Measurements from ENCODE around the gene RALGAPA2. TPM values are rescaled to one million over a fixed set of nuclear protein-coding genes. Genes with fewer than 3 reads are reported as not detected.

RALGAPA2 gene
- polyA plus RNA-seq, 1 donor from 2014 or later, result 21.8 TPM

DNA sequence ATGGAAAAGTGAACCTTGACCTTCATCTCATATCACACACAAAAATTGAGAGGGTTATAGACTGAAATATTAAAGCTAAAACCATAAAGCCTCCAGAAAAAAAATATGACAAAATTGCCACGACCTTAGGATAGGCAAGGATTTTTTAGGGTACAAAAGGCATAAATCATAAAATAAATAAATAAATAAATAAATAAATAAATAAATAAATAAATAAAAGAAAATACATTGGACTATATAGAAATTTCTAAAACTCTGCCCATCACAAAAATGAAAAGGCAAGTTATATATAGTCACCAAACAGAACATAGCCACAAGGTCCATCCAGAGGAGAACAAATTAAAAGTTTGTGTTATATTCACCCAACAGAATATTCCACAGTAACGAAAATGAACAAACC lies 235.9 kb downstream of the RALGAPA2 start:
- Histone ChIP-seq H3K9me3 (ENCODE audit: low read length) (no peaks in the 10 kb centered on the region), H3K36me3 (ENCODE audit: insufficient read depth, low read length) (no peaks in the 10 kb centered on the region), H3K4me2 (ENCODE audit: low read length) (no peak overlapping the region), H3K9ac (ENCODE audit: low read length) (no peak overlapping the region), H3K27ac (ENCODE audit: low read length) (no peak overlapping the region), H4K20me1 (ENCODE audit: insufficient read depth) (no peaks in the 10 kb centered on the region), H3K79me2 (replicated peaks; ENCODE audit: insufficient read depth, low read length) (no peaks in the 10 kb centered on the region), H3K9me2 (ENCODE audit: insufficient read depth, low read length) (no peaks in the 10 kb centered on the region), H3K27me3 (ENCODE audit: insufficient read depth, low read depth, low read length) (no peaks in the 10 kb centered on the region), H3K4me3 (ENCODE audit: low read length) (no peak overlapping the region), H2AFZ (ENCODE audit: low read depth, low read length) (no peak overlapping the region), H3F3A (ENCODE audit: insufficient read depth, low read length, poor library complexity, severe bottlenecking) (no peaks in the 10 kb centered on the region)
- TF ChIP-seq RAD21 (conservative IDR thresholded peaks at IDR 0.05) (no peak), POLR2AphosphoS5 (IDR thresholded peaks at IDR 0.05) (no peak), SMC3 (conservative IDR thresholded peaks at IDR 0.05; ENCODE audit: poor library complexity) (no peak), EZH2 (IDR thresholded peaks at IDR 0.05; ENCODE audit: borderline replicate concordance, insufficient read depth, low read length, poor library complexity, severe bottlenecking) (no peak), MXI1 (conservative IDR thresholded peaks at IDR 0.05; ENCODE audit: poor library complexity, severe bottlenecking) (no peak), EP300 (conservative IDR thresholded peaks at IDR 0.05; ENCODE audit: poor library complexity, severe bottlenecking) (no peak), TAF1 (IDR thresholded peaks at IDR 0.05; ENCODE audit: low read depth) (no peak)
- TF ChIP-seq, protein P1, sequence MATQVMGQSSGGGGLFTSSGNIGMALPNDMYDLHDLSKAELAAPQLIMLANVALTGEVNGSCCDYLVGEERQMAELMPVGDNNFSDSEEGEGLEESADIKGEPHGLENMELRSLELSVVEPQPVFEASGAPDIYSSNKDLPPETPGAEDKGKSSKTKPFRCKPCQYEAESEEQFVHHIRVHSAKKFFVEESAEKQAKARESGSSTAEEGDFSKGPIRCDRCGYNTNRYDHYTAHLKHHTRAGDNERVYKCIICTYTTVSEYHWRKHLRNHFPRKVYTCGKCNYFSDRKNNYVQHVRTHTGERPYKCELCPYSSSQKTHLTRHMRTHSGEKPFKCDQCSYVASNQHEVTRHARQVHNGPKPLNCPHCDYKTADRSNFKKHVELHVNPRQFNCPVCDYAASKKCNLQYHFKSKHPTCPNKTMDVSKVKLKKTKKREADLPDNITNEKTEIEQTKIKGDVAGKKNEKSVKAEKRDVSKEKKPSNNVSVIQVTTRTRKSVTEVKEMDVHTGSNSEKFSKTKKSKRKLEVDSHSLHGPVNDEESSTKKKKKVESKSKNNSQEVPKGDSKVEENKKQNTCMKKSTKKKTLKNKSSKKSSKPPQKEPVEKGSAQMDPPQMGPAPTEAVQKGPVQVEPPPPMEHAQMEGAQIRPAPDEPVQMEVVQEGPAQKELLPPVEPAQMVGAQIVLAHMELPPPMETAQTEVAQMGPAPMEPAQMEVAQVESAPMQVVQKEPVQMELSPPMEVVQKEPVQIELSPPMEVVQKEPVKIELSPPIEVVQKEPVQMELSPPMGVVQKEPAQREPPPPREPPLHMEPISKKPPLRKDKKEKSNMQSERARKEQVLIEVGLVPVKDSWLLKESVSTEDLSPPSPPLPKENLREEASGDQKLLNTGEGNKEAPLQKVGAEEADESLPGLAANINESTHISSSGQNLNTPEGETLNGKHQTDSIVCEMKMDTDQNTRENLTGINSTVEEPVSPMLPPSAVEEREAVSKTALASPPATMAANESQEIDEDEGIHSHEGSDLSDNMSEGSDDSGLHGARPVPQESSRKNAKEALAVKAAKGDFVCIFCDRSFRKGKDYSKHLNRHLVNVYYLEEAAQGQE (IDR thresholded peaks at IDR 0.05; ENCODE audit: borderline replicate concordance), result no peak
- TF ChIP-seq, protein P2, sequence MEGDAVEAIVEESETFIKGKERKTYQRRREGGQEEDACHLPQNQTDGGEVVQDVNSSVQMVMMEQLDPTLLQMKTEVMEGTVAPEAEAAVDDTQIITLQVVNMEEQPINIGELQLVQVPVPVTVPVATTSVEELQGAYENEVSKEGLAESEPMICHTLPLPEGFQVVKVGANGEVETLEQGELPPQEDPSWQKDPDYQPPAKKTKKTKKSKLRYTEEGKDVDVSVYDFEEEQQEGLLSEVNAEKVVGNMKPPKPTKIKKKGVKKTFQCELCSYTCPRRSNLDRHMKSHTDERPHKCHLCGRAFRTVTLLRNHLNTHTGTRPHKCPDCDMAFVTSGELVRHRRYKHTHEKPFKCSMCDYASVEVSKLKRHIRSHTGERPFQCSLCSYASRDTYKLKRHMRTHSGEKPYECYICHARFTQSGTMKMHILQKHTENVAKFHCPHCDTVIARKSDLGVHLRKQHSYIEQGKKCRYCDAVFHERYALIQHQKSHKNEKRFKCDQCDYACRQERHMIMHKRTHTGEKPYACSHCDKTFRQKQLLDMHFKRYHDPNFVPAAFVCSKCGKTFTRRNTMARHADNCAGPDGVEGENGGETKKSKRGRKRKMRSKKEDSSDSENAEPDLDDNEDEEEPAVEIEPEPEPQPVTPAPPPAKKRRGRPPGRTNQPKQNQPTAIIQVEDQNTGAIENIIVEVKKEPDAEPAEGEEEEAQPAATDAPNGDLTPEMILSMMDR (IDR thresholded peaks at IDR 0.05; ENCODE audit: poor library complexity, severe bottlenecking), result no peak

DNA sequence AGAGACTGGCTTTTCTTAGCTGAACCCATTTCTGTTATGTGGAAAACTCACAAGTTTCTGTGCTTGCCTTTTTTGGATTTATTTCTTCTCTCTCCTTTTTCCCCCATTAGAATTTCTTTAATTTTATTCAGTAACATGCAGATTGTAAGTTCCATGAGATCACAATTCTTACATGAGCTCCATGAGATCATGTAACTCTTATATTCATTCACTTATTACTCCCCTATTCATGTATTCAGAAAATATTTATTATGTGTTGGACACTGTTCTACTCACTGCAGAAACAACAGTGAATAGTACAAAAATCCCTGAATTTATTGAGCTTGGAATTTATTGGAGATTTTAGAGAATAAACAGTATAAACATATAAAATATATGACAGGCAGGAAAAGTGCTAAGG lies 238.8 kb downstream of the RALGAPA2 start:
- Histone ChIP-seq H3K36me3 (ENCODE audit: insufficient read depth, low read length) (no peaks in the 10 kb centered on the region), H3F3A (ENCODE audit: insufficient read depth, low read length, poor library complexity, severe bottlenecking) (no peaks in the 10 kb centered on the region), H3K9ac (ENCODE audit: low read length) (no peak overlapping the region), H2AFZ (ENCODE audit: low read depth, low read length) (no peak overlapping the region), H3K4me2 (ENCODE audit: low read length) (no peak overlapping the region), H3K27ac (ENCODE audit: low read length) (no peak overlapping the region), H3K9me2 (ENCODE audit: insufficient read depth, low read length) (no peaks in the 10 kb centered on the region), H3K4me3 (ENCODE audit: low read length) (no peak overlapping the region), H4K20me1 (ENCODE audit: insufficient read depth) (no peaks in the 10 kb centered on the region), H3K9me3 (ENCODE audit: low read length) (no peaks in the 10 kb centered on the region), H3K79me2 (replicated peaks; ENCODE audit: insufficient read depth, low read length) (no peaks in the 10 kb centered on the region), H3K27me3 (ENCODE audit: insufficient read depth, low read depth, low read length) (no peaks in the 10 kb centered on the region)
- no peak for TF ChIP-seq MXI1 (conservative IDR thresholded peaks at IDR 0.05; ENCODE audit: poor library complexity, severe bottlenecking)
- no peak for TF ChIP-seq POLR2AphosphoS5 (IDR thresholded peaks at IDR 0.05)
- no peak for TF ChIP-seq SMC3 (conservative IDR thresholded peaks at IDR 0.05; ENCODE audit: poor library complexity)
- TF ChIP-seq TAF1 (IDR thresholded peaks at IDR 0.05; ENCODE audit: low read depth), result no peak
- TF ChIP-seq, protein P2 (IDR thresholded peaks at IDR 0.05; ENCODE audit: poor library complexity, severe bottlenecking), result no peak
- no peak for TF ChIP-seq RAD21 (conservative IDR thresholded peaks at IDR 0.05)
- no peak for TF ChIP-seq EP300 (conservative IDR thresholded peaks at IDR 0.05; ENCODE audit: poor library complexity, severe bottlenecking)

Data from neural cell (in vitro differentiated cells).